GM20431 (cell line): ENCODE measurements around the gene KDM4F.
"Not testable (repeated sequence)": the region's sequence is repeated elsewhere in the genome, so short reads cannot be mapped to it uniquely, and the experiment has no call there.

Experiments
- in situ Hi-C: fragments of 300-500 bp; cut with MseI, MboI; formaldehyde crosslinking; loops from one replicate; pipeline ENCODE4 v1.15.0; 2020; ENCODE audit warnings: low sequenced_read_pairs; ENCODE audit not compliant: unreplicated experiment

The KDM4F gene

GRCh38 chr11:95049122-95049521 is at the start of gene KDM4F:
Gene KDM4F, plus strand, starts transcription at chr11:95049422.
- in situ Hi-C loops, result not testable (repeated sequence)

- in situ Hi-C loops, result no loop called here
These were observed 45.5 kb upstream of the KDM4F start for GRCh38 chr11:95003716-95004115.

- in situ Hi-C loops, result no loop called here
These were observed 43.6 kb upstream of the KDM4F start for GRCh38 chr11:95005642-95006041.

- in situ Hi-C loops, result no loop called here
These were observed 37.8 kb upstream of the KDM4F start for GRCh38 chr11:95011376-95011775.

GRCh38 chr11:95014184-95014821 is 34.9 kb upstream of the KDM4F start:
- in situ Hi-C loops, result no loop called here

GRCh38 chr11:95016139-95016538 is 33.1 kb upstream of the KDM4F start:
- in situ Hi-C loops, result no loop called here

- in situ Hi-C loops, result not testable (repeated sequence)
These were observed 27.8 kb upstream of the KDM4F start for GRCh38 chr11:95021468-95021867.

- in situ Hi-C loops, result no loop called here
These were observed 24.3 kb upstream of the KDM4F start, which contains the start of gene KDM4E for GRCh38 chr11:95024958-95025357. Gene KDM4E, plus strand, starts transcription at chr11:95025258. Its CDS starts 300 bp downstream, at chr11:95025558.

GRCh38 chr11:95025594-95025993 is 23.6 kb upstream of the KDM4F start:
- in situ Hi-C loops, result not testable (repeated sequence)

GRCh38 chr11:95028357-95028756 is 20.9 kb upstream of the KDM4F start:
- in situ Hi-C loops, result no loop called here

- in situ Hi-C loops, result no loop called here
These were observed 16.2 kb upstream of the KDM4F start for GRCh38 chr11:95033051-95033450.

- in situ Hi-C loops, result no loop called here
These were observed 13.9 kb upstream of the KDM4F start for GRCh38 chr11:95035316-95035715.

- in situ Hi-C loops, result not testable (repeated sequence)
These were observed 11.7 kb upstream of the KDM4F start for GRCh38 chr11:95037356-95038035.

- in situ Hi-C loops, result no loop called here
These were observed 7.0 kb upstream of the KDM4F start for GRCh38 chr11:95042239-95042638.

GRCh38 chr11:95042906-95043305 is 6.3 kb upstream of the KDM4F start:
- in situ Hi-C loops, result no loop called here

- in situ Hi-C loops, result no loop called here
These were observed 5.2 kb upstream of the KDM4F start for GRCh38 chr11:95044010-95044409.

GRCh38 chr11:95045812-95046211 is 3.4 kb upstream of the KDM4F start:
- in situ Hi-C loops, result no loop called here

GRCh38 chr11:95050595-95051202 is 1.5 kb downstream of the KDM4F start:
- in situ Hi-C loops, result no loop called here

GRCh38 chr11:95054356-95054755 is 5.1 kb downstream of the KDM4F start:
- in situ Hi-C loops, result no loop called here

GRCh38 chr11:95055283-95055897 is 6.2 kb downstream of the KDM4F start:
- in situ Hi-C loops, result no loop called here

- in situ Hi-C loops, result no loop called here
These were observed 8.7 kb downstream of the KDM4F start for GRCh38 chr11:95057959-95058358.
